ENCODE data around the gene SH2D2A.

DNA sequence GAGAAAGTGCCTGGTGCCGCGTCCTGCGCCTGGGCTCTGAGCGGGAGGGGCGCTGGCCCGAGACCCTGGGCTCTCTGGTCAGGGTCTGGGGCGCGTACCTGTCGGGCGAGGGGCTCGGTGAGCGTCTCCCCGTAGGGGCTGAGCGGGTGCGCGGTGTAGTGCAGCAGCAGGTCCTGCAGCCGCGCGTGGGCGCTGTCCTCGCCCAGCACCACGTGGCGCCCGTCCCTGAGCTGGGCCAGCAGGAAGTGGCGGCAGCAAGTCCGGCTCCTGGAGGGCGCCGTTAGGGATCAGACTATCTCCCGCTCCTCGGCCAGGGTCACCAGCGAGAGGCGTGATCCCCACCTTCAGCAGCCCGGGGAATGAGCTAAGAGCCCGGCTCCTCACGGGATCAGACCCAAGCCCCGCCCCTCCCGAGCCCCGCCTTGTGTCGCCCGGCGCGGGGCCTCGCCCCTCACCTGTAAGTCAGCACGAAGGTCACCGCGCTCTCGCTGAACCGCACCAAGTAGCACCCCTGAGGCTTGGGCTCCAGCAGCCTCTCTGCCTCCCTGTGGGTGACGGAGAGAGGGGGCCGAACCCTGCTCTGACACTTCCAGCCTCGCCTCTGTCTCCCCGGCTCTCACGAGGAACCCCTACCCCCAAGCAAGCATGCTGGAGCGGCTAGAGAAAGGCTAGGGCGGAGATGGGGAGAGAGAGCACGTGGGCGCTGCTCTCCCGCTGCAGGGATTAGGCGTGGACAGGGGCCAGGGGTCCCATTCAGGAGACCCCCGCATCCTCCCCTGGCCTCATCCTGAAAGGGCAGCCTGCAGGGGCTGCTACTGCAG lies 2.7 kb downstream of the SH2D2A start:
- TF ChIP-seq EZH2 (IDR thresholded peaks at IDR 0.05; ENCODE audit: borderline replicate concordance): no peak
- TF ChIP-seq, protein P1, sequence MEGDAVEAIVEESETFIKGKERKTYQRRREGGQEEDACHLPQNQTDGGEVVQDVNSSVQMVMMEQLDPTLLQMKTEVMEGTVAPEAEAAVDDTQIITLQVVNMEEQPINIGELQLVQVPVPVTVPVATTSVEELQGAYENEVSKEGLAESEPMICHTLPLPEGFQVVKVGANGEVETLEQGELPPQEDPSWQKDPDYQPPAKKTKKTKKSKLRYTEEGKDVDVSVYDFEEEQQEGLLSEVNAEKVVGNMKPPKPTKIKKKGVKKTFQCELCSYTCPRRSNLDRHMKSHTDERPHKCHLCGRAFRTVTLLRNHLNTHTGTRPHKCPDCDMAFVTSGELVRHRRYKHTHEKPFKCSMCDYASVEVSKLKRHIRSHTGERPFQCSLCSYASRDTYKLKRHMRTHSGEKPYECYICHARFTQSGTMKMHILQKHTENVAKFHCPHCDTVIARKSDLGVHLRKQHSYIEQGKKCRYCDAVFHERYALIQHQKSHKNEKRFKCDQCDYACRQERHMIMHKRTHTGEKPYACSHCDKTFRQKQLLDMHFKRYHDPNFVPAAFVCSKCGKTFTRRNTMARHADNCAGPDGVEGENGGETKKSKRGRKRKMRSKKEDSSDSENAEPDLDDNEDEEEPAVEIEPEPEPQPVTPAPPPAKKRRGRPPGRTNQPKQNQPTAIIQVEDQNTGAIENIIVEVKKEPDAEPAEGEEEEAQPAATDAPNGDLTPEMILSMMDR (IDR thresholded peaks at IDR 0.05; ENCODE audit: poor library complexity): peak; percentile 68
